A549 (cell line): ENCODE data around the gene TMEM132D.

ENCODE experiments used
- BHLHE40 ChIP-seq: IDR thresholded peaks from 2 replicates; pipeline ENCODE4 v1.6.1; 2012; ENCODE audit warnings: low read depth, low read length, inconsistent platforms
- CTCF ChIP-seq: fragments of >200 bp; sonication (Bioruptor Twin); formaldehyde crosslinking; IDR thresholded peaks from 3 replicates; pipeline ENCODE4 v1.5.1; 2016
- ESRRA ChIP-seq: fragments of 150-350 bp; IDR thresholded peaks from 2 replicates; pipeline ENCODE4 v1.6.1; 2014; ENCODE audit warnings: mild to moderate bottlenecking, low read length, borderline replicate concordance
- HOXA7 ChIP-seq: fragments of 250-450 bp; sonication (Bioruptor Pico); IDR thresholded peaks from 2 replicates; pipeline ENCODE4 v1.5.0; 2020; ENCODE audit warnings: mild to moderate bottlenecking, moderate library complexity
- JUN ChIP-seq, 2 experiments: fragments of >200 bp; sonication (Bioruptor Twin); formaldehyde crosslinking; IDR thresholded peaks; 2 replicates in 1 of 2; 3 replicates in 1 of 2; pipeline ENCODE4 v1.6.1; 2016 to 2017
- KDM5A ChIP-seq: fragments of 200-600 bp; sonication (generic); IDR thresholded peaks from 2 replicates; pipeline ENCODE4 v1.6.1; 2016; ENCODE audit warnings: antibody characterized with exemption, mild to moderate bottlenecking
- NR3C1 ChIP-seq: fragments of >200 bp; sonication (Bioruptor Twin); formaldehyde crosslinking; IDR thresholded peaks from 3 replicates; pipeline ENCODE4 v1.6.1; 2017
- REST ChIP-seq: fragments of 200-600 bp; sonication (generic); IDR thresholded peaks from 2 replicates; pipeline ENCODE4 v1.6.1; 2016; ENCODE audit warnings: antibody characterized with exemption, mild to moderate bottlenecking, moderate library complexity
- SMC3 ChIP-seq: fragments of >200 bp; sonication (Bioruptor Twin); formaldehyde crosslinking; IDR thresholded peaks from 3 replicates; pipeline ENCODE4 v1.6.1; 2018; ENCODE audit warnings: inconsistent platforms

DNA sequence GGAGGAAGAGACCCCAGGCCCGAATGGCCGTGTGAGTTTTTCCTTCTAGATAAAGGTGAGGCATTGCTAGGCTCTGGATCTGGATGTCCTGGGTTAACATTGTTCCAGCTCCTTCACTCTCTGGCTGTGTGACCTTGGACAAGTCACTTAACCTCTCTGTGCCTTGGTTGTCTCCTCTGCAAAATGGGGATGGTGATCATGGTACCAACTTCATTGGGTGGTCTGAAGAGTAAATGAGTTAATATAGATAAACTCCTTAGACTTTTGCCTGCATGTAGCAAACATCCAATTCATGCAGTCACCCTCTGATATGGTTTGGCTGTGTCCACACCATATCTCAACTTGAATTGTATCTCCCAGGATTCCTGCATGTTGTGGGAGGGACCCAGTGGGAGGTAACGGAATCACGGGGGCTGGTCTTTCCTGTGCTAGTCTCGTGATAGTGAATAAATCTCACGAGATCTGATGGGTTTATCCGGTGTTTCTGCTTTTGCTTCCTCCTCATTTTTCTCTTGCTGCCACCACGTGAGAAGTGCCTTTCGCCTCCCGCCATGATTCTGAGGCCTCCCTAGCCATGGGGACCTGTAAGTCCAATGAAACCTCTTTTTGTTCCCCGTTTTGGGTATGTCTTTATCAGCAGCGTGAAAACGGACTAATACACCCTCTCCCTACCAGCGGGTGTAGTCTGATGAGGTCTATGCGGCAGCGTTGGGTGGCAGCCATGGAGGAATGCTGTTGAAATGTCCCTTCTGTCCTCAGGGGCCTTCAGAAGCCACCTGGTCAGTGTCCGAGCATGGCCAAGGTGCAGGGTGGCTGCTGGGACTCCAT, 794.4 kb downstream of the TMEM132D start:
- no peak for TF ChIP-seq ESRRA
- TF ChIP-seq NR3C1, result no peak
- no peak for TF ChIP-seq BHLHE40
- no peak for TF ChIP-seq CTCF
- no peak for TF ChIP-seq SMC3
- no peak for TF ChIP-seq KDM5A
- TF ChIP-seq JUN (IDR thresholded peaks at IDR 0.05), result no peak
- TF ChIP-seq REST, result no peak
- no peak for TF ChIP-seq HOXA7 (CRISPR knock-in tag)
